ENCODE results near the gene RTL10.
"Not testable (repeated sequence)": the region's sequence is repeated elsewhere in the genome, so short reads cannot be mapped to it uniquely, and the experiment has no call there.

RTL10 gene

DNA sequence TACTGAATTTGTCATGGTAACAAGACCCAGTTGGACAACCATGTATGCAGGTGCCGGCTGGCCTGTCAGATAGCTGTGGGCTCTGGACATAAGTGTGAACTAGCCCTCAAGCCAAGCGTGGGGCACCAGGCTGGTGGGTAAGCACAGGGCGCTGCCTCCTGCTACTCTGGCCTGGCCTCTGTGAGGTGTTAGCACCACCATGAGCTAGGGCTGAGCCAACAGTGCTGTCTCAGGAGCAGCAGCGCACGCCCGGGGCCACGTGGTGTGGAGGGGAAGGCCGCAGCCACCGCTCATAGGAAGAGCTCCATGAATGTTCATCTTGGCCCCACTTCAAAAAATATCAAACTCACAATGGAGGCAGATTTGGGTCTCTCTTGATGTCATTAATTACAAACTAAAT lies 35.3 kb upstream of the RTL10 start:
- no peak for DNase-seq (ENCODE audit: low read depth, low spot score)

DNA sequence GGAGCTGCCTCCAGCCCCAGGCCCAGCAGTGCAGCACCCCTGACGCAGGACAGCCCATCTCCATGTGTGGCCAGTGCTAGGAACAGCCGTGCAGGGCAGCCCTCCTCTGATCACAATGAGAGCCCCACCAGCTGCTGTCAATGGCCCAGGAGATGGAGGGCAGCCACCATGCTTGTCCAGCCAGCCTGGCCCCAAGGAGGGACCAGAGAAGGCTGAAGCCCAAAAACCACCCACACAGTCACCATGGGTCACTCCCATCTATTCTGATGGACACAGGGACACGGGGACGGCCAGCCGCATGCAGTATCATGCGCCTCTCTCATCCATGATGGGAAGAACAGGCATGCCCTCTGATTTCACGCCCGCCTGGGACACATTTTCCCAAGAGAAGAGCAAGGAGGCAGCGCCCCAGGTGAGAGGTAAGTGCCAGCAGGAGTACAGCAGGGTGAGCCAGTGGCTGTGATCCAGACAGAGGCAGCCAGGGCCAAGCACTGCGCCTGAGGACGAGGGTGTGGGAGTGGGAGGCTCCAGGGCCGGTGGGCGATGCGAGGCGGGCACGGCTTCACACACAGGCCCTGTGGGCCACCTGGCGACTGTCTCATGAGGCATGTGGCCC lies 33.6 kb upstream of the RTL10 start:
- DNase-seq (ENCODE audit: low read depth, low spot score) = no peak

DNA sequence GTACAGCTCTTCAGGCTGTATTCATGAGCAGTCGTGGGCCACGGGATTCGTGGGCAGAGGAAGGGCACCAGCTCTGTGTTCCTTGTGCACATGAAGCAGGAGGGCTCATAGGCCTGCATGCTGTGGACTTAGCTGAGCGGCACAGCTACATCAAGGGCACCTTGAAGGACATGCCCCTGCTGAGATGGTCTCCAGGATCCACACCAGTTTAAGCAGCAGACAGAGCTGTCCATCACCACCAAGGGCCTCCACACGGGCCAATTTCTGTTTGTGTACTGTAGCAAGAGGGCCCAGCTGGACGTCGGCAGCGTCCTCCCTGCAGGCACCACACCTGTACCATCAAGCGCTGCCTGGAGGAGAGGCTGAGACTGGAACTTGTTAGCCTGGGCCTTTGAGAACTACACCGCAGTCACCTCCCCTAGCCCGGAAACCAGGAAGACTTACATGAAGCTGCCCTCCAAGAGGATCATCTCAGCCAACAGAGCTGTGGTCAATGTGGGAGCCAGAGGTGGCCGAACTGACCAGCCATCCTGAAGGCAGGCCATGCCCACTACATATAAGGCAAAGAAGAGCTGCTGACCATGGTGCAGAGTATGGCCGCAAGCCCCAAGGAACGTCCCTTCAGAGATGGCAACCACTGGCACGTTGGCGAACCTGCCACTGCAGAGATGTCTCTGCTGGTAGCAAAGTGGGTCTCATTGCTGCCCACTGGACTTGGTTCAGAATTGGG lies 32.7 kb upstream of the RTL10 start:
- no peak for DNase-seq (ENCODE audit: low read depth, low spot score)

DNA sequence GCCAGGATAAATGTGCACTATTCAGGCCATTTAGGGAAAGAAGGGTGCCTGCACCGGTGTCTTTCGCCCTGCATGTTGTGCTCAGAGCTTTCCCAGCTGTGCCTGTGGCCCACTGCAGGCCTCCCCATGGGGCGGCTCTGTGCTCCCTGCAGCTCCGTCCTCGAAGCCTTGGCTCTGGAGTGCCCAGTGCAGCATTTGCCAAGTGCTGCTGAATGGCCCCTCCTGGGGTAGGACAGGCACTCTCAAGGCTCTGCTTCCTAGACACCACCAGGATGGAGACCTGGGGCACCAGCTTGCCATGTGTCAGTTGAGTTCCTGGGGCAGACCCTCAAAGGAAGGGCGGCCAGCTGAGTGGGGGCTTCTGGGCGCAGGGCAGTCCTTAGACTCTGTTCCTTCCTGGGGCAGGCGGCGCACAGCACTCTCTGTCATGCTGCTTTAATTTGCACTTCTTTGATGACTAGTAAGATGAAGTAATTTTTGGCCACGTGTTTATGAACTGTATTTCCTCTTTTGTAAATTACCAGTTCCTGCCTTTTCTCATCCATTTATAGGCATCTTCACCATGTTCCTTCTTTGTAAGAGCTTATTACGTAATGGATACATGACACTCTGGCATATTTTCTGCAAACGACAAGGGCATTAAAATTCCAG lies 32.1 kb upstream of the RTL10 start:
- no peak for DNase-seq (ENCODE audit: low read depth, low spot score)

DNA sequence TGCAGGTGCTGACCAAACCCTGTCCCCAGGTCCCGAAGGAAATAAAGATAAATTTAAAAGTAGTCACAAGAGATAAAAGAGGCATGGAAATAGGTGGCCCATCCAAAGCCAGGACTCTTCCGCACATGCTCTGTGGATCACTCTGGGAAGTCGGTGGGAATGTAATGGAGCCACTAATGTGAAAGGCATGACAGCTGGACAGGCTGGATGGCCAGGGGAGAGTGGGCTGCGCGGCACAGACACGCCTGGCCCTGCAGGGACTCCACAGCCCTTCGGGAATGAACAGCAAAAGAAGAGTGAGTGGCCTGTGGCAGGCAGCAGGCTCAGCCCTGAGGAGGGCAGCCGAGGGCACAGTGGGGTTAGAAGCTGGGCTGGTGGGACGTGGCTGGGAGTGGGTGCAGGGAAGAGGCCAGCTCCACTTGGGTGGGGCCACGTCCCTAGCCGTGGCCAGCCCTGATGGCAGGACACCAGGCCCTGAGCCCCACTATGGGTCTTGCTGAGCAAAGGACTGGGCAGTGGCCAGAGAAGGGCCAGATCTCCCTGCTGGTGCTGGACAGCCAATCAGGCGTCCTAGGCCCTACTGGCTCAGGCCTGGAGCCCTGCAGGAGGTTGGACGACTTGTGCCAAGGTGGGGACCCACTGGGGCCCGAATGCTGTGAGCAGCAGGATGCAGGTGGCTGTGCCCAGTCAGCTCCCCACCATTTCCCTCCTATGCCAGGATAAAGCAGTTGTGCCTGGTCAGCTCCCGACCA lies 31.3 kb upstream of the RTL10 start:
- DNase-seq (ENCODE audit: low read depth, low spot score) = no peak

DNA sequence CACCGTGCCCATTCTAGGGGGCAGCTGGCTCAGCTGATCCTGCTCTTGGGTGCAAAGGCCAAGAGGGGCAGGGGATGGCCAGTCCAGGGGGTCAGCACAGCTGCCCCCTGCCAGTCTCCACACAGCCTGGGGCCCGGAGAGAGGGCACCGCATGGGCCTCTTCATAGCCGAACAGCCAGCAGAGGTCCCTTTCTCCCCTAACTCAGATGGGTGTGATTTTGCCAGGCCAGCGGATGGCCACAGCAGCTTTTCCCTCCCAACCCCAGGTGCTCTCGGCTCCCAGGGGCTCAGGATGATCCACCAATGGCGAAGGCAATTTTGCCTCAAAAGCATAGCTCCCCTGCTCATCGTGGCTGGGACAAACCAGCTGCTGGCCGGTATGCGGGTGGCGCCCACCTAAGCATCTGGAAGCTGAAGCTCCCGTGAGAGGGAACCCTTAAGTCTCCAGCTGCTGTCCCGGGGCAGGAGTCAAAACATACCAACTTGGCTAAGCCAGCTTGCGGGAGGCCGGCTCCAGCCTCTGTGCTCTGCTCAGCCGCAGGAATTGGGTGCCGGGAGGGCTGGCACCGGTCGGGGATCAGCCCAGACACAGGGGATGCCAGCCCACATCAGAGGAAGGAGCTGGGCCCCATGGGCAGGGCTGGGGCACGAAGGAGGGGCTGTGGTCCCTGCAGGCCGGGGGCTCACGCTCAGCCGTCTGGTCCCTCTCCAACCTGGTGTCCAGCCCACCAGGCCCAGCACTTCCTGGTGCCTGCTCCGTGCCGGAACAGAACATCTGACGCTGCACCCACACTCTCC lies 30.5 kb upstream of the RTL10 start:
- no peak for DNase-seq (ENCODE audit: low read depth, low spot score)

DNA sequence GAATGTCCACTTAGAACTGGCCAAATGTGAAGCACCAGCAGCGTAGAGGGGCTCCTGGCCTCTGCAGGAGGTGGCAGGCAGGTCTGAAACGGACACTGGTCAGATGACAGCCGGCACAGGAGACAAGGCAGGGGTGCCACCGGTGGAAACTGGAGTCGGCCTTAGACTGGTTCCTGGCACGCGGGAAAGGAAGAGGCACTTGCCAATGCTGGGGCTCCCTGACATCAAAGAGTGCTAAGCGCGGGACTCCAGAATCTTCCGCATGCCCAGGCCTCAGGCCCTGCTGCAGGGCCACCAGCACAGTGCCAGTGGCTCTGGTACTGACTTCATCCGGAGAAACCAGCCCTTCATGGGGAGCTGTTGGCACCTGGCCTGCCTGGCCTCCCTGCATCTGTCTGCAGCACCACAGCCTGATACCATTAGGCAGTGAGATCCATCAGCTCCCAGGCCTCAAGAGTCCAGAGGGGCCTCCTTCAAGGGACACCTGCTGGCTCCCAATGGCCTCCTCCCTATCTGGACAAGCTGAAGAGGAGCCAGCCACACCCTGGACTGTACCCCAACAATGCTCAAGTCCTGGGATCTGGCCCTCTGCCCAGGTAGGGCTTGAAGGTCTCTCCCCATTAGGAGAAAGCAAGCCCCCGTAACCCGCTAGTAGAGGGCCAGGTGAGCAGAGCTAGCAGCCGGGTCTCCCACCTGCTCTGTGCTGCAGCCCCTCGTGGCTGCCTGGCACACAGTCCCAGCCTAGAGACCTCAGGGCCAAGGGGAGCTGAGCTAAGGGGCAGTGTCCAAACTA lies 29.7 kb upstream of the RTL10 start:
- no peak for DNase-seq (ENCODE audit: low read depth, low spot score)

DNA sequence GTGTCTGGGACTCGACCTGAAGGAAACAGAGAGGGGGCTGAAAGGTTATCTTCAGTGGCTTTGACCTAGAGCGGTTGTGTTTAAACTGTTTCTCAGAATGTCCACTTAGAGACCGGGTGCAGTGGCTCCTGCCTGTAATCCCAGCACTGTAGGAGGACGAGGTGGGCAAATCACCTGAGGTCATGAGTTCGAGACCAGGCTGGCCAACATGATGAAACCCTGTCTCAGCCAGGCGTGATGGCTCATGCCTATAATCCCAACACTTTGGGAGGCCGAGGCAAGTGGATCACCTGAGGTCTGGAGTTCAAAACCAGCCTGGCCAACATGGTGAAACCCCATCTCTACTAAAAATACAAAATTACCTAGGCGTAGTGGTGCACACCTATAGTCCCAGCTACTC lies 28.8 kb upstream of the RTL10 start:
- not testable (repeated sequence) for DNase-seq (ENCODE audit: low read depth, low spot score)

DNA sequence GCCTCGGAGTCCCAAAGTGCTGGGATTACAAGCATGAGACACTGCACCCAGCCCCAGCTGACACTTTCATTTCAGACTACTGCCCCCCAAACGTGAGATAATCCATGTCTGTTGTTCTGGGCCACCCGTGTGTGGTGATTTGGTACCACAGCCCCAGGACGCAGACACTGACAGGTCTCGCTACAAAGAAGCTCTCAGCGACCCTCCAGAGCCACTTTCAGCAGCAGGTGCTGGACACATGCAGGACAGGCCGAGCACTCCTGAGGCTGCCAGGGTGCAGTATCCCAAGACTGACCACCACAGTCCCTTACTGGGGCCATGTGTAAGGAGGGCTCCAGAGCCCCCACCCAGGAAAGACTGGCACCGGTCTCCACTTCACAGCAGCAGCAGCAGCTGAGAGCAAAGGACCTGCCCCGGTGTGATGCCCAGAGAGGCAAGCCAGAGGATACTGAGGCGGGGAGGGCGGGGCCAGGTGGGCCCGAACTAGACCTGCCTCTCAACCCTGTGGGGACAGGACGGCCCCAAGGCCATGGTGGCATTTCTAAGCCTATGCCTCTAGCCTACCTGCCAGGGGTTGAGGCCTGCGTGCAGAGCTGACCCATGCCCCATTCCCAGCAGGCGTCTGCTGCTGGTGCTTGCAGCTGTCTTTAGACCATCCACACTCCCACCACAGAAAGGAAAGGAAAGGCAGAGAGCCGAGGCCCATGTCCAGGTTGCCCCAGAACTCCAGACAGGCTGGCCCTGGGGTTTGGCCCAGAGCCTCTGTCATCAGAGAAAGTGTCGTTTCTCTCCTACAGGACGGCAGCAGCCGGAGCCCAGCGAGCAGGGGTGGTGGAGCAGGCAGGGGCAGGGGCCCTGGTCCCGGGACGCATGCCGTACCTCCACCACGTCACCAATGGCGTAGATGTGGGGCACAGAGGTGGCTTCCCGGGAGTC lies 28.0 kb upstream of the RTL10 start:
- no peak for DNase-seq (ENCODE audit: low read depth, low spot score)

DNA sequence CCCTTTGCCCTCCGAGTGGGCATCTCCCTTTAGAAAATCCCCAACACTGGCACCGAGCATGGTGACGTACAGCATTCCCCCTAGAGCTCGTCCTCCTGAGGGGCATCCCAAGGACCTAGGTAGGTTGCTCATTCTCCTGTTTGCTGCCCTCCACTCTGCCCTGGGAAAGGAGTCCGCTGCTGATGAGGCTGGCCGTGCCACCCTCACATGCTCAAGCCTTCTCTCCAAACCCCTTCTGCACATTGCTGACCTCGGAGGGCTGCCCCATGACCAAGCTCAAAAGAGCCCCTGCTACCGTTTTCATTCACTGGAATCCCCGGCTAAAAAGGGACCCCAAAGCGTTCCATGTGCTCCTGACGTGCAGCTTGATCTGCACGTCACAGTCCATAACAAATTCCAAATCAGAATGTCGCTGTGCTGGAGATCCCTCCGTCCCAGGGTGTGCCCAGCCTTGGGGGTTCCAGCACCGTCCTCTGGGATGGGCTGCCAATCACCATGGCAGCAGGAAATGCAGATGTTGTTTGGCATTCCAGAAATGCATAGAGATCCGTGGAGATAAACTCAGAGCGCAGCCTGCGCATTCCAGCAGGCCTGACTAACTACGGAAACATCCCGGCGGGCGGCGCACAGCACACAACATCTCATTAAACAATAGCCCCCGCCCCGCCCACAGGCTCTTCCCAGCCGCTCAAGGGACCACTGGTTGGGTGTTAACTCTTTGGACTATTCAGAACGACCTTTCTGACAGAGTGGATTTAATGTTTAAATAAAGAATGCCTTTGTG lies 26.3 kb upstream of the RTL10 start:
- peak; percentile 99 for DNase-seq (ENCODE audit: low read depth, low spot score)

DNA sequence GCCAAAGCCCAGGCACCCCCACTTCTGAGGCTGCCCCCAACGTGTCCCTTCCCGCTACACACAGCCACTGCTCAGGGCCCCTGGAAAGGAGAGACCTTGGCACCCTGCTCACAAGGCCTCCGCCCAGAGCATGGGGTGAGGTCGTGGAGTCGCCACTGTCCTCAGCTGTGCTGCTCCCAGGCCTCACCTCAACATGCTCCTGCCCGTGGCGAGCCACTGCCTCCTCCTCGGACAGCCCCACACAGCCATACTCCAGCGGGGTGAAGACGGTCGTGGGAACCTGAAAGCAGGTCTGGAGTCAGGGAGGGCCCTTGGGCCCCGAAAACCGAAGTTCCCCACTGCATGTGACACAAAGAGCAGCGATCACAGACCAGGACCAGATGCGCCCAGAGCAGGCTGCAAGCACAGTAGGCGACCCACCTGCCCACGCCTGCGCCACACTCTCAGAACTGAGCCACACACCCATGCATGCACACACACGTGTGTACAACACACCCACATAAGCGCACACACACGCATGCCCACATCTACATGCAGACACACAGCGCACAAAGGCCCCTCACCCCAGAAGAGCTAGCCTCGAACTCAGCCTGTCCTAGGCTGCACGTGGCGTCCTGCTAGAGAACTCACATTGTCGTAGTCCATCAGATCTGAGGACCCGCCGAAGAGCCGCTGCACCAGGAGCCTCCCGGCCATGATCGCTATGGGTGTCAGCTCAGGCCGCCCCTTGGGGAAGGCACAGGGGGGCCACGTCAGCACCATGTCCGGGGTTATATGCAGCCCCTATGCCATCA lies 25.5 kb upstream of the RTL10 start:
- peak; percentile 18 for DNase-seq (ENCODE audit: low read depth, low spot score)

DNA sequence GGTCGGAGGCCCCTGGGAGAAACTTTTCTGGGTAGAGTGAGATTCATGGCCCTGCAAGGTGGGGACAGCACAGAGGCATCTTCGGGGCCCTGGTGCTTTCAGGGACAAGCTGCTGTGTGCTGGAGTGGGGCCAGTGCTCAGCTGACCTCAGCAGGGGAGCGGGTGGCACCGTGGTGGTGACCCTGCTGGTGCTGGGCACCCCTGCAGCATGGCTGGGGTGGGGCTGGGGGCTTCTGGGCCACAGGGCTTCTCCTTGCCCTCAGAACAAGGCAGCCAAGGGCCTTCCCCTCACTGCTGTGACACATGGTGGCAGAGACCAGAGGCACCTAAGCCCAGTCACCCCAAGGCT lies 24.9 kb upstream of the RTL10 start:
- no peak for DNase-seq (ENCODE audit: low read depth, low spot score)

DNA sequence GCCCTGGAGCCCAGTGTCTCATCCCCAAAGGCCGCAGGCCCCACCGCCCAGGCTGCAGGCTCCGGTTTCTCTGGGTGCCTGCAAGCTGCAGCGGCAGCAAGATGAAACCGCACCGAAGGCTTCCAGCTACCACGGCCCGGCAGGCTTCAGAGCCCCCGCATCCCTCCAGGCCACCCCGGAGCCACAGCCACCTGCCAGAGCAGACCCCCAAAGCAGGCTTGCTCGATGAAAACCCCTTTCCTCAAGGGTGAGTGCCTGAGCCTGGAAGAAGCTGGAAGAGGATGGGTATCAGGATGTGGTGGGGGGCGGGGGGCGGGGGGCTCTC lies 24.5 kb upstream of the RTL10 start:
- peak; percentile 3 for DNase-seq (ENCODE audit: low read depth, low spot score)

DNA sequence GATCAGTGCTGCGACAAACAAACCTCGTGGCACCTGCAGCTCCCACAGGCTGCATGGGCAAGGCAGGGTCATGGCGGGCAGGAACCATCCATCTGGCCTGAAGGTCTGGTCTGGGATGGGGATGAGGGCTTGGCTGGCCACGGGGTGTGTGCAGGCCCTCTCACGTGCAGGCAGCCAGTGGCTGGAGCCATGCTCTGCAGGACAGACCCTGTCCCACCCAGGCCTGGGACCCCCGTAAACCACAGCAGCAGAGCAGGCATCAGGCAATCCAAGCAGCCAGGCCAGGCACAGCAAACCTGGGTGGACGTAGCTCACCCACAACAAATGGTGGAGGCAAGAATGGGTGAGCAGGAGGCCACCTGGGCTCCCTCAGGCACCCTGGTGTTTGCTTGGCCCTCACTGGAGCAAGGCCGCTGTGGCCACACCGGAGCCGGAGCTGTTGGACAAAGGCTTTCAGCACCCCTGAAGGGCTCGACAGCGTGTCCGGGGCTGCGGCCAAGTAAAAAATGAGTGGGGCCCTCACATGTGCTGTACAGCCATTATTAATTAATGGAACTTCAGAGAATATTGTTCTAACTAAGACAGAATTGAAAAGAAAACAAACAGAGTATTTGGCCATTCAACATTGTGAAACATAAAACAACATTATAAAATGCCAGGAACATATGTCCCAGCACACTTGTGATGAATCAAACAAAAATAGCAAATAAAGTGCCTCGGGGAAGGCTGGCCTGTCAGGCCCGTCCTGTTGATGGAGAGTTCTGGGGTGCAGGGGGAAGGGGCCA lies 24.0 kb upstream of the RTL10 start:
- DNase-seq (ENCODE audit: low read depth, low spot score) = peak; percentile 2

DNA sequence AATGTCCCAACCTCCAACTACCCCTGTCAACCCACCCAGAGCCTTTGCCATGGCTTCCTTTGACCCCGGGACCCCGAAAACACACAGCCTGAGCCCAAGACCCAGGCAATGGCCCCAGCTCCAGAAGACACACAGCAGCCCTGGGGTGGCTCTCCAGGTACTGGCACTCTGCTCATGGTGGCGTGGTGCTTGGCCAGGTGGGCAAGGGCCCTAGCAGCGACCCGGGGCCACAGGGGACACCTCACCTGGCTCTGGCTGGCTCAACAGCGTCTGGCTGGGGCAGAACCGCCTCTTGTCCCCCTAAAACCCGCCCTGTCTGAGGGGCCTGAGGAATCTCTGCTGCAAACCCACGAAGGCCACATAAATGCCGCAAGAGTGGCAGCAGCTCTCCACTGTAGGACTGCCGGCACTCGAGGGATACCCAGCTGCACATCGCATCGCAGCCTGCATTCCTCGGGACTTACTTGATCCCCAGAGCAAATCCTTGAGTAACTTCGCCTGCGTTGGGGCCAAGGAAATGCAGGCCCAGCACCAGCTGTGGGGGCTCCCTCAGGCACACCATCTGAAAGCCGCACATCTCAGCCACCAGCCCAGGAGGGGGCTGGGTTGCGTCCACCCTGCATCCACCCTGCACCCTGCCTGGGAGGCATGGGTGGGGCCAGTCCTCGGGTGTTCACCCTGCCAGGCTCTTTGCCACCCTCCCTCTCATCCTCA lies 23.1 kb upstream of the RTL10 start:
- peak; percentile 11 for DNase-seq (ENCODE audit: low read depth, low spot score)

DNA sequence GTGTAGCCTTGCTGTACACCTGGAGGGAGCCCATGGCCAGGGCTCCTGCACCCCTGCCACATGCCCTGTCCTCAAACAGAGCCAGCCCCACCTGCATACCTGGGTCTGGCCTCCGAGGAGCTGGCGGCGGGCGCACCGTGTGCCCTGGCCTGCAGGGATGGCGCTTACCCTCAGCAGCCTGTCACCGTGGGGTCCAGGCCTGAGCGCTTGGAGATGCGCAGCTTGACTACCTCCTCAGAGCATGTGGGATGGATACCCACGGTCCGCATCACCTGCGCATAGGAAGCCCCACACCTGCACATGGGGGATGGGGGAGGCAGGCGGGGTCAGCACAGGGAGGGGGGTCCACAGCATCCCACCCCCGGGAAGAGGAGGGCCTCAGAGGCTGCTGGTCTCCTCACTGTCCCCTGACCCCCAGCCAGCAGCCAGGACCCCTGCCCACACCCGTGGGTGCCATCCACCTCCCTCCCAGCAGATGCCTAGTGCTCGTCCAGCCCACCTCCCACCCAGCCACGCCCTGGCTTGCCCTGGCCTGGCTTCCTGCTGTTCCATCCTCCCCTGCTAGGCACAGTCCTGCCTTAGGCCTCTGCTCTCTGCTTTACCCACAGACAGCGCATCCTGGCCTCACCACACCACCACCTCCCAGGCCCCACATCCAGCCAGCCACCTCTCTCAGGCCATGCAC lies 22.4 kb upstream of the RTL10 start:
- DNase-seq (ENCODE audit: low read depth, low spot score) = peak; percentile 0
